Breast epithelium (tissue), 3 donors: ENCODE measurements around the gene ZFPL1.

ENCODE experiments used
- POLR2A ChIP-seq: fragments of 450-650 bp; IDR thresholded peaks from one replicate; pipeline ENCODE4 v1.6.1; 2016; ENCODE audit warnings: antibody characterized with exemption, mild to moderate bottlenecking, moderate library complexity
- POLR2AphosphoS5 ChIP-seq, 3 donors: sonication (generic); formaldehyde crosslinking; IDR thresholded peaks; one replicate each; pipeline ENCODE4 v1.6.1; 2017; ENCODE audit warnings: antibody characterized with exemption in 3 of 3
- TF ChIP-seq, protein P1 (sequence below), 3 donors: fragments of 450-650 bp; IDR thresholded peaks; one replicate each; pipeline ENCODE4 v1.5.1; 2016 to 2017; ENCODE audit warnings: antibody characterized with exemption in 3 of 3, mild to moderate bottlenecking in 3 of 3, moderate library complexity in 3 of 3

DNA sequence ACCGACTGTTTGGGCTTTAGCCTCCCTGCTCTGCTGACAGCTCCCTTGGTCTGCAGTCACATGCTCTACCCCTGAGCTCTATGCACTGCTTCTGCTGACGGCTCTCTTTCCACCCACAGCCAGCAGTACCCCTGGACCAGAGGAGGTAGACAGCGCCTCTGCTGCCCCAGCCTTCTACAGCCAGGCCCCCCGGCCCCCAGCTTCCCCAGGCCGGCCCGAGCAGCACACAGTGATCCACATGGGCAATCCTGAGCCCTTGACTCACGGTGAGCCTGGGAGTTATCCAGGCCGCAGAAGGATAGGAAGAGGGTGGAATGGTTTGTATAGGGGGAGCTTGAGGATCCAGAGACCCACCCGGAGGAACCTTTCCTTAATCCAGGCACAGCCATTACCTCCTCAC is 2.8 kb downstream of the ZFPL1 start:
- TF ChIP-seq POLR2A (no peak), POLR2AphosphoS5 (IDR thresholded peaks at IDR 0.05) (no peak)
- TF ChIP-seq, protein P1, sequence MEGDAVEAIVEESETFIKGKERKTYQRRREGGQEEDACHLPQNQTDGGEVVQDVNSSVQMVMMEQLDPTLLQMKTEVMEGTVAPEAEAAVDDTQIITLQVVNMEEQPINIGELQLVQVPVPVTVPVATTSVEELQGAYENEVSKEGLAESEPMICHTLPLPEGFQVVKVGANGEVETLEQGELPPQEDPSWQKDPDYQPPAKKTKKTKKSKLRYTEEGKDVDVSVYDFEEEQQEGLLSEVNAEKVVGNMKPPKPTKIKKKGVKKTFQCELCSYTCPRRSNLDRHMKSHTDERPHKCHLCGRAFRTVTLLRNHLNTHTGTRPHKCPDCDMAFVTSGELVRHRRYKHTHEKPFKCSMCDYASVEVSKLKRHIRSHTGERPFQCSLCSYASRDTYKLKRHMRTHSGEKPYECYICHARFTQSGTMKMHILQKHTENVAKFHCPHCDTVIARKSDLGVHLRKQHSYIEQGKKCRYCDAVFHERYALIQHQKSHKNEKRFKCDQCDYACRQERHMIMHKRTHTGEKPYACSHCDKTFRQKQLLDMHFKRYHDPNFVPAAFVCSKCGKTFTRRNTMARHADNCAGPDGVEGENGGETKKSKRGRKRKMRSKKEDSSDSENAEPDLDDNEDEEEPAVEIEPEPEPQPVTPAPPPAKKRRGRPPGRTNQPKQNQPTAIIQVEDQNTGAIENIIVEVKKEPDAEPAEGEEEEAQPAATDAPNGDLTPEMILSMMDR (IDR thresholded peaks at IDR 0.05), result no peak
